Stimulated activated CD4-positive, alpha-beta T cell treated with anti-CD3 and anti-CD28 coated beads, TNF-alpha, amount 100 ng/mL, for 24 hours (primary cell): ENCODE results near the gene SYNE2.
"Not testable (repeated sequence)": the region's sequence is repeated elsewhere in the genome, so short reads cannot be mapped to it uniquely, and the experiment has no call there.

Source experiments
- DNase-seq, 3 experiments: peaks; one replicate each; pipeline ENCODE4 v3.0.0-alpha.2; 2020; ENCODE audit warnings: low read depth in 3 of 3

SYNE2 gene

GRCh38 chr14:64196056-64196455 lies 343.3 kb downstream of the SYNE2 start:
- no peak for DNase-seq

- peak in 1 of 3 experiments; percentile 7 for DNase-seq
Measured at GRCh38 chr14:64196814-64197411, 344.1 kb downstream of the SYNE2 start.

GRCh38 chr14:64197996-64198395 lies 345.2 kb downstream of the SYNE2 start:
- no peak for DNase-seq

GRCh38 chr14:64198486-64198885 lies 345.7 kb downstream of the SYNE2 start:
- DNase-seq = no peak

GRCh38 chr14:64200170-64200569 lies 347.4 kb downstream of the SYNE2 start:
- DNase-seq = no peak

DNA sequence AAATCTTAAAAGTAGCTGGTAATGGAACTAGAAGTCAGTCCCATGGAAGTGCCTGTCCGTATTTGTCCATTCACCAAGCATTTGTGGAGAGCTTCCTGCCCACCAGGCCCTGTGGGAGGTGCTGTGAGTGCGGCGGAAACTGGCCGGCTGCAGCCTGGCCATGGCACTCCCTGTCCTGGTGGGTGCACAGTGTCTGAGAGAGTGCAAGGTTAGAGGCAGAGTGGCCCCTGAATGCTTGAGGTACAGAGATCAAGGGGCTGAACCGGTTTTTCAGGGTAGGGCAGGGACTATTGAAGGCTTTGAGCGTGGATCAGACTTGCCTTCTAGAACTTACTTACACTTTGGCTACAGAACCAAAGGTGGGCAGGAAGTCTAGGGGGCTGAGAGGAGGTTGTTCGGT lies 348.5 kb downstream of the SYNE2 start:
- DNase-seq = no peak

- DNase-seq = no peak
Measured at GRCh38 chr14:64201921-64202545, 349.2 kb downstream of the SYNE2 start.

DNA sequence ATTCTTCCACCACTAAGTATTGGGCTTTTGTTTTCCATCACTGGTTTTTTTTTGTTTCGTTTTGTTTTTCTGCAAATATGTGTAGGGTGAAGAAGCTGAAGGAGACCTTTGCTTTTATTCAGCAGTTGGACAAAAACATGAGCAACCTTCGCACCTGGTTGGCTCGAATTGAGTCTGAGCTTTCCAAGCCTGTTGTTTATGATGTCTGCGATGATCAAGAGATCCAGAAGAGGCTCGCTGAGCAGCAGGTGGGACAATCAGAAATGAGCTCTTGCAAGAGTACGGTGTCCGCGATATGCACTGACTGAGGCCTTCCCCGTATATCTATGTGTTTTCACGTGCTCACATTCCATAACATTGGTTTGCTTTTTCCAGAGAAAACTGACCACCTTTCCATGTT lies 349.9 kb downstream of the SYNE2 start:
- DNase-seq = no peak

GRCh38 chr14:64203366-64204006 lies 350.7 kb downstream of the SYNE2 start:
- no peak for DNase-seq

- no peak for DNase-seq
Measured at GRCh38 chr14:64208261-64208660, 355.5 kb downstream of the SYNE2 start.

DNA sequence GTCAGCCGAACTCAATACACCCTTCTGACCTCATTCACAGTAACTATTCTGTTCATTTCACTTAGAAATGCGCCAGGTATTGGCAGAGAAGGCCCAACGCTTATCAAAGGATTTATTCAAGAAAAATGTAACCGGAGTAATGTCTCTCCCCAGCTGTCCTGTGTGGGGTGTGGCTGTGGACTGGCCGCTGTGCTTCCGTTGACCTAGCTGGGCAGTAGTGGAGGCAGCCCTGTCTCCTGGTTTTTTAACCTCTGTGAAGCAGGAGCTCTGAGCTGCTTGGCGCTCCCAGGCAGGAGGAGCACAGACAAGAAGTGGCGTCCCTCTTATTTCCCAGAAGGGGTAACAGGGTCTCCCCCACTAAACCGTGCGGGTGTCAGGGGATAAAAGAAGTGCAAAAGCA lies 356.2 kb downstream of the SYNE2 start:
- no peak for DNase-seq

DNA sequence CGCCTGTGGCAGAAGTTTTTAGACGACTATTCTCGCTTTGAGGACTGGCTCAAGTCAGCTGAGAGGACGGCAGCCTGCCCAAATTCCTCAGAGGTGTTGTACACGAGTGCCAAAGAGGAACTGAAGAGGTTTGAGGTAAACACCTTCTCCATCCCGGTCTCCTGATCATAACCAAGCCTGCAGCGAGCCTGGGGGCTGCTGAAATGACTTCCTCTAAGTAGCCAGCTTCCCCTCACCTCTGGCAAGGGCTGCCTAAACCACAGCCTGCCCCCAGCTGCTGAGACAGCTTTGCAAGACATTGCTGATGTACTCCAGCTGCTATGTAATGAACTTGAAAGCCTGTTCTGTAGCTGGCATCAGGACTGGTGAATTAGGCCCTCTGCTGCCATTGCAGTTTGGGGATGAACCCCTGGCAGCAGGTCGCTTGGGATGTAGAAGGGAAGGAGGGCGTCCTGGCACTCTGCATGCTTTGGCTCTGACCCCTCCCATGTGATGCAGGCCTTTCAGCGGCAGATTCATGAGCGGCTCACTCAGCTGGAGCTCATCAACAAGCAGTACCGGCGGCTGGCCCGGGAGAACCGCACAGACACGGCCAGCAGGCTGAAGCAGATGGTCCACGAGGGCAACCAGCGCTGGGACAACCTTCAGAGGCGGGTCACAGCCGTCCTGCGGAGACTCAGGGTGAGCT lies 356.8 kb downstream of the SYNE2 start:
- no peak for DNase-seq

- DNase-seq = no peak
Measured at GRCh38 chr14:64210216-64210615, 357.4 kb downstream of the SYNE2 start.

DNA sequence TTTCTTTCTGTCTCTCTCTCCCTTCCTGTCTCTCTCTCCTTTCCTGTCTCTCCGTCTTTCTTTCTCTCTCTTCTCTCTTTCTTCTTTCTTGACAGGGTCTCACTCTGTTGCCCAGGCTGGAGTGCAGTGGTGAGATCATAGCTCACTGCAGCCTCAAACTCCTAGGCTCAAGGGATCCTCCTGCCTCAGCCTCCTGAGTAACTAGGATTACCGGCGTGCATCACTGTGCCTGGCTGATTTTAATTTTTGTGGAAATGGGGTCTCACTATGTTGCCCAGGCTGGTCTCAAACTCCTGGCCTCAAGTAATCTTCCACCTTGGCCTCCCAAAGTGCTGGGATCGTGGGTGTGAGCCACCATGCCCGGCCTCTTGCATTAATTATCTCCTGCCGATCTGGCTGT lies 358.1 kb downstream of the SYNE2 start:
- not testable (repeated sequence) for DNase-seq

- DNase-seq = no peak
Measured at GRCh38 chr14:64212666-64213065, 359.9 kb downstream of the SYNE2 start.

DNA sequence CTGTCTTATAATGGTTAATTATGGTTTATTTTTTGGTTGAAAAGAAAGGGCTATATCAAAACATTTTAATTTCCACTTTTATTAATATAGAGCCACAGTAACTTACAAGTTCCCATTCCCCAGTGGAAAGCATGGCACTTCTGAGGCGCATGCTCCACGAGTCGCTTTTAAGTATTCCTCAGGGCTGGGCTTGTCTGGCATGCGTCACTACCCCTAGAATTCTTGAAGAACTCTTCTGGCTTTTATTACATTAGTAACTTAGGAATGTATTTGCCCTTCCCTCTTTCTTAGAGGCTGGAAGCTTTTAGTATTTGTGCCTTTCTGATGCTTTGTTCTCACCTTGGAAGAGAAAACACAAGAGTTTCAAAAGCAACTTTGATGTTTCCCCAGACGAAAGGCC lies 360.3 kb downstream of the SYNE2 start:
- DNase-seq = no peak

- DNase-seq = no peak
Measured at GRCh38 chr14:64213853-64214570, 361.2 kb downstream of the SYNE2 start.

GRCh38 chr14:64215274-64215673 lies 362.5 kb downstream of the SYNE2 start:
- DNase-seq = no peak

GRCh38 chr14:64215978-64216377 lies 363.2 kb downstream of the SYNE2 start:
- DNase-seq = no peak

DNA sequence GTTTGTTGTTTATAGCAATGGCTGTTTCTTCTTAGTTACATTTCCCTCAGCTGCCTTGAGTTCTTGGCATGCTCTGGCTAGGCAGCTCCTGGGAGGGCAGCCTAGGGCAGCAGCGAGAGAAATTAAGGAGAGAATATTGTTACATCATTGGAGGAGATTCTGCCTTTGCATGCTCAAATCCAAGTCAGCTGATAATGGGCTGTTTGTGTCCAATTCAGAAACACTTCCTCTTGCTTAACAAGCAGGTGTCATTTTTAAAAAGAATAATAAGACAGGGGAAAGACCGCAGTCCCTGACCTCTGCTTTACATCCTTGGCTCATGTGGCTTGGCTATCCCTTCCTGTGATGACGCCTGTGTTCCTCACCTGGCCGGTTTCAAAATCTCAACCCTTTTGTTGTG lies 364.5 kb downstream of the SYNE2 start:
- DNase-seq = no peak

DNA sequence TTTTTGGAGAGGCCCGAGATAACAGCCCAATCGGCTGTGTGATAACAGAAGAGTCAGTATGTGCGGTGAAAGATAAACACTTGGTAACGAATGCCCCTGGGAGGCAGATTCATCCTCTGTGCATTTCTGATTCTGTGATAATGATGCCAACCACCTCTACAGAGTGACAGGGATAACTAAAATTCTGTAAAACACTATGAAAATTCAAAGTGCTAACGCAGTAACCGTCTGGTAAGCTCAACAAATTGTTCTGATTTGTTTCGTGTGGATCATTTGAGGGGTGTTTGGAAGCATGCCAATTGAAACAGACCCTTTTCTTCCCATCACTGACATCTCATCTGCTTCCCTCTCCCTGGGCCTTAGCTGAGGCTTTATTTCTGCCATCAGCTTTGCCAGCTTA lies 365.0 kb downstream of the SYNE2 start:
- DNase-seq = no peak
